Measurements from ENCODE around the gene TIMM23. TPM values are rescaled to one million over a fixed set of nuclear protein-coding genes. Genes with fewer than 3 reads are reported as not detected.
"Not testable (repeated sequence)": the region's sequence is repeated elsewhere in the genome, so short reads cannot be mapped to it uniquely, and the experiment has no call there.

The TIMM23 gene
- polyA plus RNA-seq, 3 donors = 17.2 to 72.1 (median 71.2) TPM

DNA sequence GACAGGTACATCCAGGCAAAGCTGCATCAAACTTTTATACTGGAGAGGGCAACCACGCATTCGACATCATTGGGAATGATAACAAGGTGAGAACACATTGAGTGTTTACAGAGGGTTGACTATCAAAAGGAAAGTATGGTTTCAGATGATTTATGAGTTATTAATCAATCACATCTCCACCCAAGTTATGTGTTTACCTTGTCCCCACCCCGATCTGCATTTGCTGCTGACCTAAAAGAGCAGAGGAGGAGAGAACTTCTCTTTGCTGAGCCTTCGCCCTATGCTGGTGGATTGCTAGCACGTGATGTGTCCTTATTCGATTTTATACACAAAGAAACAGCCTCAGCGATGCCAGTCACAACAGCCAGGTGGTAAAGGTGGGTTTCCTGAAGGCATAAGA lies 74.0 kb downstream of the TIMM23 start, which contains the start of gene MSMB:
Gene MSMB (minus strand): TSS at position 9 of the 400 bp plus-strand sequence. CDS start 32 bp downstream, outside the sequence.
- peaks cover 0 to 5% (median 0%) of the 10 kb centered on the region in 3 donors for H3K27me3 Mint-ChIP-seq (ENCODE audit: low read depth in 3 of 3)
- Histone ChIP-seq H3K36me3 (replicated peaks in 1 of 2; ENCODE audit: control insufficient read depth in 1 of 2, insufficient read depth in 2 of 2, low read length in 2 of 2) (no peaks in the 10 kb centered on the region), H3K4me2 (replicated peaks; ENCODE audit: extremely low read depth, low read length, poor library complexity, severe bottlenecking) (no peak within 1 kb of the TSS), H2AFZ (ENCODE audit: insufficient read depth, low read depth, low read length, poor library complexity, severe bottlenecking) (no peak within 1 kb of the TSS), H3K4me3 (replicated peaks in 1 of 3; ENCODE audit: low read depth in 2 of 3, low read length in 3 of 3) (no peak within 1 kb of the TSS), H3K9ac (ENCODE audit: insufficient read depth, low read length, poor library complexity, severe bottlenecking) (no peak within 1 kb of the TSS), H3K27me3 (ENCODE audit: control insufficient read depth in 2 of 2, insufficient read depth in 2 of 2, low read length in 2 of 2) (no peaks in the 10 kb centered on the region), H3K9me3 (replicated peaks in 1 of 2; ENCODE audit: control insufficient read depth in 1 of 2, insufficient read depth in 1 of 2, low read length in 2 of 2) (no peaks in the 10 kb centered on the region), H3K79me2 (ENCODE audit: insufficient read depth, low read length) (no peaks in the 10 kb centered on the region), H3K4me1 (ENCODE audit: control insufficient read depth in 1 of 2, insufficient read depth in 2 of 2, low read length in 2 of 2) (peaks cover 0 to 4% of the 10 kb centered on the region in 2 donors), H3K27ac (ENCODE audit: low read depth in 1 of 2, low read length in 2 of 2) (no peak within 1 kb of the TSS), H4K20me1 (ENCODE audit: insufficient read depth, low read length) (no peaks in the 10 kb centered on the region)
- no peaks in the 10 kb centered on the region for H3K4me1 Mint-ChIP-seq
- no peak within 1 kb of the TSS for H3K4me3 Mint-ChIP-seq
- 96% methylated on average over 4 of the region's 7 CpGs for WGBS (ENCODE audit: insufficient coverage)
- H3K36me3 Mint-ChIP-seq = no peaks in the 10 kb centered on the region
- H3K27ac Mint-ChIP-seq = no peak within 1 kb of the TSS
- TF ChIP-seq, protein P1, sequence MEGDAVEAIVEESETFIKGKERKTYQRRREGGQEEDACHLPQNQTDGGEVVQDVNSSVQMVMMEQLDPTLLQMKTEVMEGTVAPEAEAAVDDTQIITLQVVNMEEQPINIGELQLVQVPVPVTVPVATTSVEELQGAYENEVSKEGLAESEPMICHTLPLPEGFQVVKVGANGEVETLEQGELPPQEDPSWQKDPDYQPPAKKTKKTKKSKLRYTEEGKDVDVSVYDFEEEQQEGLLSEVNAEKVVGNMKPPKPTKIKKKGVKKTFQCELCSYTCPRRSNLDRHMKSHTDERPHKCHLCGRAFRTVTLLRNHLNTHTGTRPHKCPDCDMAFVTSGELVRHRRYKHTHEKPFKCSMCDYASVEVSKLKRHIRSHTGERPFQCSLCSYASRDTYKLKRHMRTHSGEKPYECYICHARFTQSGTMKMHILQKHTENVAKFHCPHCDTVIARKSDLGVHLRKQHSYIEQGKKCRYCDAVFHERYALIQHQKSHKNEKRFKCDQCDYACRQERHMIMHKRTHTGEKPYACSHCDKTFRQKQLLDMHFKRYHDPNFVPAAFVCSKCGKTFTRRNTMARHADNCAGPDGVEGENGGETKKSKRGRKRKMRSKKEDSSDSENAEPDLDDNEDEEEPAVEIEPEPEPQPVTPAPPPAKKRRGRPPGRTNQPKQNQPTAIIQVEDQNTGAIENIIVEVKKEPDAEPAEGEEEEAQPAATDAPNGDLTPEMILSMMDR (IDR thresholded peaks at IDR 0.05) = no peak
- DNase-seq = no peak
- H3K9me3 Mint-ChIP-seq = peaks cover 0 to 3% (median 0%) of the 10 kb centered on the region in 7 donors
- intact Hi-C loops (cut with micrococcal nuclease) = no loop called here

DNA sequence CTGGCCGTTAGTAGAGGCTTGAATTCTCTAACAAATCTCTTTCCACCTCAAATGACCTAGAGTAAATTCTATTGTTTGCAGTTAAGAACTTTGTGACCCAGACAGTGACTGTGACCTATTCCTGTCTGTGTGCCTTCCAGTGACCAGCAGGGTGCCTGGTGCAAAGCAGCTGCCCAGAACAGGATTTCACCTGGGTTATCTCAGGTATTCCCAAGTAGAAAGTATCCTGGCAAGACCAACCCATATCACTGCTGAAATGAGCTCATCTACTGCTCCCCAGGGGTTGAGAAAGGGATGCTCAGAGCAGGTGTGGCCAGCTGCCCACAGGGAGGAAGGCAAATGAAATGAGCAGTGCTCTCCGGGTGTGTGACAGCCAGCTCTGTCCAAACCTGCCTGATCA lies 75.9 kb downstream of the TIMM23 start:
- Histone ChIP-seq H3K27me3 (ENCODE audit: control insufficient read depth in 2 of 2, insufficient read depth in 2 of 2, low read length in 2 of 2) (no peaks in the 10 kb centered on the region), H3K4me3 (replicated peaks in 1 of 3; ENCODE audit: low read depth in 2 of 3, low read length in 3 of 3) (no peak overlapping the region), H3K36me3 (replicated peaks in 1 of 2; ENCODE audit: control insufficient read depth in 1 of 2, insufficient read depth in 2 of 2, low read length in 2 of 2) (no peaks in the 10 kb centered on the region), H3K9me3 (replicated peaks in 1 of 2; ENCODE audit: control insufficient read depth in 1 of 2, insufficient read depth in 1 of 2, low read length in 2 of 2) (no peaks in the 10 kb centered on the region), H3K4me1 (ENCODE audit: control insufficient read depth in 1 of 2, insufficient read depth in 2 of 2, low read length in 2 of 2) (peaks cover 0 to 6% of the 10 kb centered on the region in 2 donors), H3K9ac (ENCODE audit: insufficient read depth, low read length, poor library complexity, severe bottlenecking) (no peak overlapping the region), H4K20me1 (ENCODE audit: insufficient read depth, low read length) (no peaks in the 10 kb centered on the region), H3K27ac (ENCODE audit: low read depth in 1 of 2, low read length in 2 of 2) (no peak overlapping the region), H3K79me2 (ENCODE audit: insufficient read depth, low read length) (no peaks in the 10 kb centered on the region), H3K4me2 (replicated peaks; ENCODE audit: extremely low read depth, low read length, poor library complexity, severe bottlenecking) (no peak overlapping the region), H2AFZ (ENCODE audit: insufficient read depth, low read depth, low read length, poor library complexity, severe bottlenecking) (no peak overlapping the region)
- intact Hi-C loops (cut with micrococcal nuclease) = no loop called here
- H3K4me1 Mint-ChIP-seq = no peaks in the 10 kb centered on the region
- DNase-seq = no peak
- H3K27ac Mint-ChIP-seq = no peak overlapping the region
- H3K9me3 Mint-ChIP-seq = peaks cover 0 to 3% (median 0%) of the 10 kb centered on the region in 7 donors
- no peak overlapping the region for H3K4me3 Mint-ChIP-seq
- TF ChIP-seq, protein P1 (IDR thresholded peaks at IDR 0.05) = no peak
- no CpG with 5 or more reads among the region's 2 CpGs for WGBS (ENCODE audit: insufficient coverage)
- H3K27me3 Mint-ChIP-seq (ENCODE audit: low read depth in 3 of 3) = peaks cover 0 to 5% (median 0%) of the 10 kb centered on the region in 3 donors
- H3K36me3 Mint-ChIP-seq = no peaks in the 10 kb centered on the region

DNA sequence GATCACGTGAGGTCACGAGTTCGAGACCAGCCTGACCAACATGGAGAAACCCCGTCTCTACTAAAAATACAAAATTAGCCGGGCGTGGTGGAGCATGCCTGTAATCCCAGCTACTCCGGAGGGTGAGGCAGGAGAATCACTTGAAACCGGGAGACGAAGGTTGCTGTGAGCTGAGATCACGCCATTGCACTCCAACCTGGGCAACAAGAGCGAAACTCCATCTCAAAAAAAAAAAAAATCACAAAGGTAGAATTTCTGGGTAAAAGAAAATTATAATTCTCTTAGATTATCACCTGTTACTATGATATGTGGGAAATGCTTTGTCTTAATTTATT lies 77.2 kb downstream of the TIMM23 start:
- H3K4me1 Mint-ChIP-seq; DNase-seq; H3K4me2 ChIP-seq (replicated peaks; ENCODE audit: extremely low read depth, low read length, poor library complexity, severe bottlenecking); H3K27me3 Mint-ChIP-seq (ENCODE audit: low read depth in 3 of 3); H3K9me3 Mint-ChIP-seq; H3K9me3 ChIP-seq (replicated peaks in 1 of 2; ENCODE audit: control insufficient read depth in 1 of 2, insufficient read depth in 1 of 2, low read length in 2 of 2); intact Hi-C loops (cut with micrococcal nuclease); H3K27ac Mint-ChIP-seq; H4K20me1 ChIP-seq (ENCODE audit: insufficient read depth, low read length); H3K36me3 ChIP-seq (replicated peaks in 1 of 2; ENCODE audit: control insufficient read depth in 1 of 2, insufficient read depth in 2 of 2, low read length in 2 of 2); H3K4me3 ChIP-seq (replicated peaks in 1 of 3; ENCODE audit: low read depth in 2 of 3, low read length in 3 of 3); H3K4me1 ChIP-seq (ENCODE audit: control insufficient read depth in 1 of 2, insufficient read depth in 2 of 2, low read length in 2 of 2); H3K36me3 Mint-ChIP-seq; H3K4me3 Mint-ChIP-seq; H3K79me2 ChIP-seq (ENCODE audit: insufficient read depth, low read length); H3K9ac ChIP-seq (ENCODE audit: insufficient read depth, low read length, poor library complexity, severe bottlenecking); H3K27me3 ChIP-seq (ENCODE audit: control insufficient read depth in 2 of 2, insufficient read depth in 2 of 2, low read length in 2 of 2); H2AFZ ChIP-seq (ENCODE audit: insufficient read depth, low read depth, low read length, poor library complexity, severe bottlenecking); H3K27ac ChIP-seq (ENCODE audit: low read depth in 1 of 2, low read length in 2 of 2): not testable (repeated sequence)
- WGBS (ENCODE audit: insufficient coverage) = no CpG with 5 or more reads among the region's 11 CpGs

Data from CD14-positive monocyte (primary cell).